Endothelial cell of umbilical vein (primary cell): ENCODE results near the gene PSMD5. TPM values are rescaled to one million over a fixed set of nuclear protein-coding genes. Genes with fewer than 3 reads are reported as not detected.

ENCODE experiments used
- BruUV-seq: library from RNA; stranded (reverse); fragments of 400-500 nt; replicated peaks from 2 replicates; lab custom pipeline; 2021; lab: Mats Ljungman, UMichigan
- CTCF ChIA-PET: fragments of 300-600, 350-600 bp; sonication (Branson Sonifier 250); formaldehyde crosslinking; loops from one replicate; lab custom pipeline; 2021; ENCODE audit warnings: antibody characterized with exemption, inconsistent platforms; lab: Charles Lee
- POLR2A ChIA-PET: fragments of 300-600, 350-600 bp; sonication (Branson Sonifier 250); formaldehyde crosslinking; loops from one replicate; lab custom pipeline; 2021; ENCODE audit warnings: antibody characterized with exemption, inconsistent platforms; lab: Charles Lee
- DNase-seq: peaks from one replicate; pipeline ENCODE4 v3.0.0-alpha.2; 2011; ENCODE audit warnings: low read depth, low spot score
- FAIRE-seq: peaks from 2 replicates; lab custom pipeline; 2011; peaks lifted over from hg19 to GRCh38; lab: Jason Lieb, UNC
- H2AFZ ChIP-seq: 2 replicates; pipeline ENCODE4 v1.6.0; 2012; ENCODE audit warnings: low read depth, low read length, control low read depth, inconsistent platforms
- H3K27ac ChIP-seq: 2 replicates; pipeline ENCODE4 v1.5.1; 2011; ENCODE audit warnings: low read depth, mild to moderate bottlenecking, control low read depth, low read length, moderate library complexity; ENCODE audit not compliant: insufficient read depth
- H3K27me3 ChIP-seq, 2 experiments: 2 replicates each; pipeline versions ENCODE4 v1.6.0 to v1.6.1; 2011; ENCODE audit warnings: low read length in 2 of 2, mixed read lengths in 1 of 2; ENCODE audit not compliant: control insufficient read depth in 2 of 2, insufficient read depth in 2 of 2
- H3K36me3 ChIP-seq, 2 experiments: 2 replicates in 1 of 2; 3 replicates in 1 of 2; pipeline ENCODE4 v1.5.1; 2011; ENCODE audit warnings: low read length in 2 of 2, mild to moderate bottlenecking in 1 of 2, moderate library complexity in 1 of 2; ENCODE audit not compliant: control insufficient read depth in 2 of 2, insufficient read depth in 2 of 2; ENCODE audit errors: extremely low read depth in 1 of 2
- H3K4me1 ChIP-seq: 3 replicates; pipeline ENCODE4 v1.5.1; 2011; ENCODE audit warnings: mild to moderate bottlenecking, low read length; ENCODE audit not compliant: control insufficient read depth, insufficient read depth; ENCODE audit errors: extremely low read depth
- H3K4me2 ChIP-seq: 2 replicates; pipeline ENCODE4 v1.6.1; 2011; ENCODE audit warnings: low read length, control low read depth, mixed read lengths; ENCODE audit not compliant: insufficient read depth
- H3K4me3 ChIP-seq, 3 experiments: fragments of 200-600 bp in 1 of 3; sonication (generic), shearing (Covaris generic) in 1 of 3; replicated peaks in 1 of 3; 2 replicates each; pipeline ENCODE4 v1.5.1; 2011 to 2016; ENCODE audit warnings: control low read depth in 3 of 3, low read length in 3 of 3, mild to moderate bottlenecking in 2 of 3, inconsistent platforms in 1 of 3, low read depth in 1 of 3, moderate library complexity in 1 of 3; ENCODE audit not compliant: insufficient read depth in 1 of 3
- H3K79me2 ChIP-seq: 2 replicates; pipeline ENCODE4 v1.6.0; 2012; ENCODE audit warnings: low read length, inconsistent platforms; ENCODE audit not compliant: control insufficient read depth, insufficient read depth
- H3K9ac ChIP-seq: replicated peaks from 2 replicates; pipeline ENCODE3; 2011; ENCODE audit warnings: low read length, control low read depth; ENCODE audit not compliant: insufficient read depth; ENCODE audit errors: extremely low read depth
- H3K9me1 ChIP-seq: replicated peaks from 3 replicates; pipeline ENCODE4 v1.6.0; 2011; ENCODE audit warnings: mild to moderate bottlenecking, low read length; ENCODE audit not compliant: control insufficient read depth, insufficient read depth; ENCODE audit errors: extremely low read depth
- H3K9me3 ChIP-seq: replicated peaks from 2 replicates; pipeline ENCODE4 v1.5.1; 2012; ENCODE audit warnings: low read length, inconsistent platforms; ENCODE audit not compliant: control insufficient read depth, insufficient read depth
- H4K20me1 ChIP-seq: replicated peaks from 2 replicates; pipeline ENCODE3; 2011; ENCODE audit warnings: mild to moderate bottlenecking, low read length; ENCODE audit not compliant: control insufficient read depth, insufficient read depth; ENCODE audit errors: extremely low read depth
- CTCF ChIP-seq, 2 donors: IDR thresholded peaks; 1 replicate in 1 of 2; 2 replicates in 1 of 2; pipeline ENCODE4 v1.5.1; 2011; ENCODE audit warnings: low read length in 2 of 2, mild to moderate bottlenecking in 2 of 2, moderate library complexity in 2 of 2, control low read depth in 1 of 2, inconsistent platforms in 1 of 2, low read depth in 1 of 2; ENCODE audit not compliant: insufficient read depth in 1 of 2; ENCODE audit errors: extremely low read depth in 1 of 2
- EZH2 ChIP-seq: IDR thresholded peaks from 2 replicates; pipeline ENCODE4 v1.6.1; 2012; ENCODE audit warnings: borderline replicate concordance, low read depth, mild to moderate bottlenecking, moderate library complexity, low read length, inconsistent platforms; ENCODE audit not compliant: severe bottlenecking
- FOS ChIP-seq: IDR thresholded peaks from 2 replicates; pipeline ENCODE4 v1.6.1; 2011; ENCODE audit warnings: mild to moderate bottlenecking, low read length, moderate library complexity, borderline replicate concordance; ENCODE audit not compliant: insufficient read depth
- GATA2 ChIP-seq: IDR thresholded peaks from 2 replicates; pipeline ENCODE4 v1.7.0; 2011; ENCODE audit warnings: low read depth, mild to moderate bottlenecking, moderate library complexity, mixed read lengths, low read length; ENCODE audit not compliant: insufficient read length, insufficient read depth
- JUN ChIP-seq: IDR thresholded peaks from 2 replicates; pipeline ENCODE4 v1.6.1; 2011; ENCODE audit warnings: borderline replicate concordance, low read depth; ENCODE audit not compliant: insufficient read length, insufficient read depth
- MAX ChIP-seq: IDR thresholded peaks from 2 replicates; pipeline ENCODE4 v1.6.1; 2011; ENCODE audit not compliant: insufficient read depth, insufficient read length
- MYC ChIP-seq: IDR thresholded peaks from one replicate; pipeline ENCODE4 v1.6.1; 2011; ENCODE audit warnings: mild to moderate bottlenecking, low read depth, low read length
- POLR2A ChIP-seq: IDR thresholded peaks from 2 replicates; pipeline ENCODE4 v1.6.1; 2012; ENCODE audit warnings: low read depth, mild to moderate bottlenecking, control low read depth, low read length
- POLR2AphosphoS5 ChIP-seq: IDR thresholded peaks from 2 replicates; pipeline ENCODE4 v1.6.1; 2012; ENCODE audit warnings: low read depth, mild to moderate bottlenecking, control low read depth, low read length, moderate library complexity; ENCODE audit not compliant: insufficient read depth
- dilution Hi-C: fragments of 300-500 bp; cut with MboI; formaldehyde crosslinking; loops from one replicate; pipeline ENCODE4 v1.15.0; 2019; ENCODE audit warnings: low sequenced_read_pairs; ENCODE audit not compliant: extremely low pct_ligation_motif_present
- intact Hi-C: fragments of 100-400 bp; cut with micrococcal nuclease; formaldehyde crosslinking; loops from one replicate; pipeline ENCODE4 v1.10.0; 2022
- polyA plus RNA-seq, 4 experiments: library from polyadenylated mRNA; depleted of rRNA in 3 of 4; stranded (reverse) in 3 of 4; unstranded in 1 of 4; fragments of >200 nt; gene quantifications; 2 replicates each; pipeline versions ENCODE4 v1.2.1 to v1.2.3, GENCODE V29; 2011 to 2012; ENCODE audit warnings: missing spikeins in 1 of 4
- total RNA-seq: library from RNA; stranded (reverse); gene quantifications from 2 replicates; pipeline ENCODE4 v1.2.3, GENCODE V29; 2021

PSMD5 gene
- total and polyA plus RNA-seq, 2 donors (not counting 3 experiments of a cell fraction or from before 2014, with no cell fraction given): 20.4 to 70.2 TPM

GRCh38 chr9:120857902-120858301 lies 15.2 kb upstream of the PSMD5 start:
- no peak for TF ChIP-seq JUN
- no peak for TF ChIP-seq FOS
- TF ChIP-seq EZH2: no peak
- TF ChIP-seq POLR2AphosphoS5: no peak
- TF ChIP-seq GATA2: no peak
- TF ChIP-seq MAX: no peak
- no peak for TF ChIP-seq POLR2A
- no peak for TF ChIP-seq MYC
- Histone ChIP-seq H3K9ac (no peak overlapping the region), H3K4me1 (no peaks in the 10 kb centered on the region), H3K4me3 (no peak overlapping the region), H3K36me3 (peaks cover 20 to 32% of the 10 kb centered on the region in 2 experiments), H4K20me1 (no peaks in the 10 kb centered on the region), H3K27ac (no peak overlapping the region), H2AFZ (no peak overlapping the region), H3K79me2 (no peaks in the 10 kb centered on the region), H3K9me1 (no peaks in the 10 kb centered on the region), H3K27me3 (no peaks in the 10 kb centered on the region), H3K4me2 (no peak overlapping the region), H3K9me3 (no peaks in the 10 kb centered on the region)
- dilution Hi-C loops: no loop called here
- ChIA-PET POLR2A (no interaction called here), CTCF (interaction anchor here (0.7 to 5.7 kb wide), 2 partner anchors 11 kb away, joined by 4 to 22 read pairs; no protein-coding TSS in a partner anchor)
- intact Hi-C loops: no loop called here
- no TSS peak for BruUV-seq
- FAIRE-seq (no peak), DNase-seq (no peak)

GRCh38 chr9:120857481-120857880 lies 14.8 kb upstream of the PSMD5 start:
- intact Hi-C loops: no loop called here
- dilution Hi-C loops: no loop called here
- CTCF ChIA-PET: interaction anchor here (0.7 to 5.7 kb wide), 2 partner anchors 11 kb away, joined by 4 to 22 read pairs; no protein-coding TSS in a partner anchor
- BruUV-seq: no TSS peak
- TF ChIP-seq CTCF (IDR thresholded peaks at IDR 0.05; ENCODE audit: extremely low read depth in 1 of 2, insufficient read depth in 1 of 2, low read depth in 1 of 2, low read length in 2 of 2): no peak
- TF ChIP-seq MAX: no peak
- TF ChIP-seq FOS: no peak
- TF ChIP-seq POLR2AphosphoS5: no peak
- TF ChIP-seq JUN: no peak
- TF ChIP-seq GATA2: no peak
- no peak for TF ChIP-seq MYC
- no peak for TF ChIP-seq EZH2
- no peak for TF ChIP-seq POLR2A
- Histone ChIP-seq H3K27ac (no peak overlapping the region), H3K9me3 (no peaks in the 10 kb centered on the region), H3K4me2 (no peak overlapping the region), H3K79me2 (no peaks in the 10 kb centered on the region), H3K36me3 (peaks cover 18 to 28% of the 10 kb centered on the region in 2 experiments), H3K9ac (no peak overlapping the region), H3K27me3 (no peaks in the 10 kb centered on the region), H3K4me3 (no peak overlapping the region), H3K9me1 (no peaks in the 10 kb centered on the region), H3K4me1 (no peaks in the 10 kb centered on the region), H4K20me1 (no peaks in the 10 kb centered on the region), H2AFZ (no peak overlapping the region)
- POLR2A ChIA-PET: interaction anchor here (0.6 kb wide), 1 partner anchor 22 kb away, joined by 5 read pairs; no protein-coding TSS in a partner anchor
- FAIRE-seq (no peak), DNase-seq (no peak)
